Bone marrow (tissue), 2 donors: Measurements from ENCODE around the gene CIB2.

Source experiments
- DNase-seq, 2 donors: peaks; one replicate each; lab custom pipeline; 2025; lab: John Stamatoyannopoulos, UW

Gene CIB2

DNA sequence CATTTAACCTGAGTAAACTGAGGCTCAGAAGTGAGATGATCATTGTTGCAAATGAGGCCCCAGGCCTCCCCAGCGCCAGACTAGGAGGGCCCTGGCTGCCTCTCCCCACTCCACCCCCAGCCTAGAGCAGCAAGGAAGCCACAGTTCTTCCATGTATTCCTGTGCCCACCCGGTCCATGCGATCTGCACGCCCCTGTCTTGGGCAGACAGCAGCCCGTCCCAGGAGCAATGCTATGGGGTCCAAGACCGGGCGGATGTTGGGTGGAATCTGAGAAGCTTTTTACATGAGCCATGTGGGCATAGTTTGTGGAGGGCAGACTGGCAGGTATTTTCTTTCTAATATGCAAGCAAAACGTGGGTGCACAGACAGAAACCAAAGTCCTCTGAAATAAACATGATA lies 23.8 kb downstream of the CIB2 start:
- DNase-seq: no peak

- DNase-seq: no peak
Measured at GRCh38 chr15:78105476-78106241, 25.6 kb downstream of the CIB2 start.

DNA sequence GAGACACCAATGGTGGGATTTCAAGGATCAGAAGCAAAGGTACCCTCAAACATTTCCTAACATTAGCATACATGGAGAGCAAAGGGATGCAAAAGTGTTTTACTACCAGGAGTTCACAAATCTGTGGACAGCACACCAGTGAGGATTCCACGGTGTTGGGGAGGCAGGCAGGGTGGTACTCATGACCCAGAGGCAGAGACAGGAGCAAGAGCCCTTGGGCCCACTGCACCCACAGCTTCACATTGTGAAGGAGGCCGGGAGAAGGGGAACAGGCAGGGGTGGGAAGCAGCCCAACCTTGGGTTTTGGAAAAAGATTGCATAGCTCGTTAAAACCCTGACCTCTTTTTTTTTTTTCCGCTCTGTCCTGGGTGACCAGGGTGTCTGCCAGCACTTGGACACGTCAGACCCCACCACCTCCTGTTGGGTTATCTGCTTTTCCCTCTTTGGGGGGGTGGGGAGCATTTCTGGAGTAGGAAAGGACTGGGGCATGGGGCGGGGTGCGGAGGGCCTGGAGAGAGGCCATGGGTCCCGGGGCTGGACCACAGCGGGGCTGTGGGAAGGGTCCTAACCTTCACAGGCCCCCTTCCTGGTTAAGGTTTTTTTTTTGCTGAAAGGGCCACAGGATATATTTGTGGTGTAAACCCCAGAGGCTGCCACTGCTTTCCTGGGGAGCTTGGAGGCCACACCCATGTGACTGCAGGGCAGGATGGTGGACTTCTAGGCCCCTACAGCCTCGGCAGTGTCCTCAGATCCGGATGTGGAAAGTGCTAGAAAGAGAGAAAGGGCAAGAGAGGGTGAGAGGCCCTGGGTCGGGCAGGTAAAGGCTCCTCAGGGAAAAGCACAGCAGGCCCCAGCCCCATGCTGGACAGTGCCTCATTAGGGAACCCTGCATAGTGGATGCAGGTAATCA lies 26.4 kb downstream of the CIB2 start:
- no peak for DNase-seq

- DNase-seq: no peak
Measured at GRCh38 chr15:78104119-78104479, 27.1 kb downstream of the CIB2 start.

- DNase-seq: peak in 1 of 2 donors; percentile 31
Measured at GRCh38 chr15:78103406-78104118, 27.7 kb downstream of the CIB2 start.

- DNase-seq: no peak
Measured at GRCh38 chr15:78102741-78103140, 28.5 kb downstream of the CIB2 start.

GRCh38 chr15:78102211-78102610 lies 29.0 kb downstream of the CIB2 start:
- DNase-seq: no peak

- DNase-seq: no peak
Measured at GRCh38 chr15:78101423-78102105, 29.7 kb downstream of the CIB2 start.

DNA sequence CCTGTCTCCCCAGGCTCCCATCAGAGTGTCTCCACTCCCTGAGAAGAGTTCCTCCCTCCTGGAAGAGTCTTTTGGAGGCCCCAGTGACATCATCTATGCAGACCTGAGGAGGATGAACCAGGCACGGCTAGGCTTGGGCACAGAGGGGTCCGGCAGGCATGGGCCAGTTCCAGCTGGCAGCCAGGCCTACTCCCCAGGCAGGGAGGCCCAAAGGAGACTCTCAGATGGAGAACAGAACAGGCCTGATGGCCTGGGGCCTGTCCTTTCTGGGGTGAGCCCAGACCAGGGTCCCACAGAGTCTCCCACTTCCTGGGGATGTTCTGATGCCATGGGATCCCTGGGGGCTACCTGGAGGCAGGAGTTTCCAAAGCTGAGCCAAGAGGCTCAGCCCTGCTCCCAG lies 30.4 kb downstream of the CIB2 start:
- DNase-seq: no peak

- no peak for DNase-seq
Measured at GRCh38 chr15:78098131-78098755, 33.0 kb downstream of the CIB2 start.

DNA sequence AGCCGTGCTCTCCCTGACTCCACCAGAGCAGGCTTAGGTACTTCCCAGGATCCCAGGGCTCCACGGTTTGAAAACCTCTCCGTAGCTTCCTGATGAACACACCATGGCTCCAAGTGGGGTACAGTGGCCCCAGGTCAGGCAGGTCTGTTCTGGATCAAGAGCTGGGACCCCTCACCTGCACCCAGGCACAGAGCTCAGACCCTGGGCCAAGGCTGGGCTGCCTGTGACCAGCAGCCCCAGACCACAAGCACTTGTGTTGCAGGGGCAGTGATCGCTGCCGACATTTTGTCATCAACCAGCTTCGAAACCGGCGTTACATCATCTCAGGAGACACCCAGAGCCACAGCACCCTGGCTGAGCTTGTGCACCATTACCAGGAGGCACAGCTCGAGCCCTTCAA lies 33.6 kb downstream of the CIB2 start:
- no peak for DNase-seq

- DNase-seq: no peak
Measured at GRCh38 chr15:78093242-78094020, 37.8 kb downstream of the CIB2 start.

GRCh38 chr15:78092261-78093041 lies 38.8 kb downstream of the CIB2 start, which contains the start of gene SH2D7:
Gene SH2D7, plus strand, starts transcription at chr15:78092561. Its CDS starts 24 bp downstream, at chr15:78092585.
- no peak for DNase-seq

DNA sequence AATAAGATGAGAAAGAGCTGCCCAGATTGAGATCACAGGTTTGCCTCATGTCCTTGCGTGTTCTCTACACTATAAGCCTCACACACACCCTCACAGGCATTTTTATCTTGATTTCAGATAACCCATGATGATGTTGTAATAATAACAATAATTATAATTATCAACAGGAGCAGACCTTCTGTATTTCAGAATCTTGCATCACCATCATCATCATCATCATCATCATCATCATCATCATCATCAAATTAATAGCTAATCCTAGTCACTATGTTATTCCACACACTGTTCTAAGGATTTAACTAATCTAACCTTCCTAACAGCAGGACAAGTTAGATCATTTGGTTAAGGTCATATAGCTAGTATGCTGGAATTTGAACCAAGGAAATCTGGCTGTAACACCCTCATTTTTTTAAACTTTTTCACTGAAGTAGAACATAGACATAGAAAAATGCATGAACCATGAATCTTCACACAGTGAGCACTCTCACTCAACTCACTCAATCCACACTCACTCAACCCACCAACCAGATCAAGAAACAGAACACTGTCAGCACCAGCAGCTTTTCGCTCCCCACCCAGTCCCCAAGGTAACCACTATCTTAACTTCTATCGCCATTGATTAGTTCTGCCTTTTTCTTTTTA lies 40.7 kb downstream of the CIB2 start:
- DNase-seq: no peak

DNA sequence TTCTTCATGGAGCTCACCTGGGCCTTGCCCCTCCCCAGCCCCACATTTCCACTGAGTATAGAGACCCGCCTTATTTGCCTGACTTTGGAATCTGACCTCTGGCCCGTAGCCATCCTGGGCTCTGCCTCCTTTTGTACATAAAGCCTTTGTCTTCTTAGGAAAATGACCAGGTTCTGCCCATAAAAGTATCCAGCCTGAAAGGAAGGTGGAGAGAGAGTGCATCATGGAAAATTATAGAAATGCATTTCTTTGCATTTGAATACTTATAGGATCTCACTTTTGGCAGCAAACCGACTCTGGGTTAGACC lies 42.5 kb downstream of the CIB2 start:
- no peak for DNase-seq

GRCh38 chr15:78087951-78088772 lies 43.1 kb downstream of the CIB2 start:
- DNase-seq: no peak

GRCh38 chr15:78085928-78086327 lies 45.3 kb downstream of the CIB2 start:
- DNase-seq: no peak

DNA sequence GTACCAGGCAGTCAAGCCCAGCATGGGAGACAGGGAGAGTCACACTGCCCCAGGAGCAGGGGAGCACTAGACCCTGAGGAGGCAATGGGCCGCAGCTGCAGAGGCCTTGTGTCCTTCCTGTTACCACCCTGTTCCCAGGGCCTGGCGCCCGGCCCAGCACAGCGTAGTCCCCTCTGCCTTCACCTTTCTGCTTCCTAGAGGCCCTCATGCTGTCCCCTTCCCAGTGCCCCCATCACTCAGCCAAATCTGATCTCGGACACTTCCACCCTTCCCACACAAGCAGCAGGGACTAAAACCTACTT lies 46.8 kb downstream of the CIB2 start:
- DNase-seq: no peak
